Measurements from ENCODE around the gene SAMM50.

SAMM50 gene

DNA sequence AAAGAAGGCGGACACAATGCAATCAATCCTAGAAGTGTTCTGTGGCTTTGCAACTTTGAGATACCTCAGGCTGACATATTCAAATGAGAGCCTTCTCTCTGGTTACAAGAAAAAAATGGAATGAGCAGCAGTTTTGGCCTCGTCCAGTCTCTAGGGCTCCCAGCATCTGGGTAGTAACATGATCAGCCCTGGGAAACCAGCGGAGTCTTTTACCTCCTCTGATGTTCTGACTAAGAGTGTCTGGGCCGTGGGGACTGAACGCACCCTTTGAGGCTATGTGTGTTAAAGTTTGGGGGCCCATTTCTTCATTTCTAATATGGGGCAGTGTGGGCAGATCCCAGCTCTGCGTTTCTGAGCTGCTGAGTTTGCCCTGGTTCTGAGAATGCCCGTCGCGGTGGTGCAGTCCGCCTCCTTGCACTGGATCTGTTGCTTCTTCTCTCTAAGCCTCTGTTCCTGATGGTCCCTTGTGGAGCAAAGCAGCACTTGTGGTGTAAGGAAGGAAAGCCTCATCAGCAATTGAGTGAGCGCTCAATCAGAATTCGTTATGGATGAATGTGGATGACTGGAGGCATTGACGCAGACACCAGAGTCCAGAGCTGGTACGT lies 77.0 kb downstream of the SAMM50 start:
- DNase-seq, result no peak

DNA sequence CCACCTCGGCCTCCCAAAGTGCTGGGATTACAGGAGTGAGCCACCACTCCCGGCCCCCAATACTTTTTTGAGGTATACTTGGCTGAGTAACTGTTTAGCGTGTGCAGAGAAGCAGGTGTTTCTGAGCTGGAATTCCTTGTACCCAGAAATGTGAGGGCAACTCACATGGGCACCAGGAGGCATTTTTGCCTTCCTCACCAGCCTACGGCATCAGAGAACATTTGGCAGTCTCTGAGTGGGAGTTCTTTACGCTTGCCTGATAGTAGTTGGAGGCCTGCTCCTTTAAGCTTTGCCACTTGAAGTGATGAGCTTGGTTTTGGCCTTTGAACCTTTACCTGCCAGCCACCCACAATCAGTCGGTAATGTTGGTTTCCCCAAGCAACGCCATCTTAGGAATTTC lies 78.0 kb downstream of the SAMM50 start:
- no peak for DNase-seq

GRCh38 chr22:44033694-44034093 lies 78.5 kb downstream of the SAMM50 start:
- no peak for DNase-seq

GRCh38 chr22:44037519-44038375 lies 82.5 kb downstream of the SAMM50 start:
- DNase-seq, result no peak

- DNase-seq, result no peak
Measured at GRCh38 chr22:44039566-44040171, 84.4 kb downstream of the SAMM50 start.

DNA sequence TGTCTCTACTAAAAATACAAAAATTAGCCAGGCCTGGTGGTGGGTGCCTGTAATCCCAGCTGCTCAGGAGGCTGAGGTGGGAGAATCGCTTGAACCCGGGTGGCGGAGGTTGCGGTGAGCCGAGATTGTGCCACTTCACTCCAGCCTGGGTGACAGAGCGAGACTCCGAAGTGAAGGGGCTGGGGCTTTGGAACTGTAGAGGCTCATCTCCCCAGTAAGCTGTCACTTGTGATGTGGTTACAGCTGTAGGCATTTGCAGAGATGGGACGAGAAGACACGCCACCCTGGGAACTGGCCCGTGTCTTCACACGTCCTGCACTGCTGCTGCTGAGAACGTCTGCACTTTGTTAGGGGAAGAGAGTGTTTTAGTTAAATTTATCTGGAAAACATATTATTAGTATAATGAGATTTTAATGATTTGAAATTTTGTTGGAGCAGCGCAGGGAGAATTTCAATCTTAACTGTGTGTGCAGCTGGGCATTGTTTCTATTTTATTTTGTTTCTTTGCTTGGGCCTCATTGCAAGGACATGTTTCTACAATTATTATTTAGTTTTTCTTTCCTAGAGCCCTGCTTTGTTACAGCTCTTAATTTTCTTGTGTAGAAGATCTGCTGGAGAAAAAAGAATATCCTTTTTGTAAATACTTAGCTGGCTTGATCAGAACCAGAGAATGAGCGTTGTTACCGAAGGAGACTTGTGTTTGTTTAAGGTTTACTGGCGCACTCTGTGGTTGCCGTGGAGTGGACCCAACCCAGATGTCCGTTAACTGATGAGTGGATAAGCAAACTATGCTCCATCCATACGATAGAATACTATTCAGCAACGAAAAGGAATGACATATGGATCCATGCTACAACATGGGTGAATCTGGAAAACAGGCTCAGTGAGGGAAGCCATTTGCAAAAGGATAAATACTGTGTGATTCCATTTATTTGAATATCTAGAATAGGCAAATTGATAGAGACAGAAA lies 87.3 kb downstream of the SAMM50 start:
- DNase-seq, result no peak

- no peak for DNase-seq
Measured at GRCh38 chr22:44045145-44045544, 89.9 kb downstream of the SAMM50 start.
